Measurements from ENCODE around the gene C10orf143. TPM values are rescaled to one million over a fixed set of nuclear protein-coding genes. Genes with fewer than 3 reads are reported as not detected.

C10orf143 gene
- total and polyA plus RNA-seq, 4 donors, result 3.0 to 9.0 (median 4.8) TPM

DNA sequence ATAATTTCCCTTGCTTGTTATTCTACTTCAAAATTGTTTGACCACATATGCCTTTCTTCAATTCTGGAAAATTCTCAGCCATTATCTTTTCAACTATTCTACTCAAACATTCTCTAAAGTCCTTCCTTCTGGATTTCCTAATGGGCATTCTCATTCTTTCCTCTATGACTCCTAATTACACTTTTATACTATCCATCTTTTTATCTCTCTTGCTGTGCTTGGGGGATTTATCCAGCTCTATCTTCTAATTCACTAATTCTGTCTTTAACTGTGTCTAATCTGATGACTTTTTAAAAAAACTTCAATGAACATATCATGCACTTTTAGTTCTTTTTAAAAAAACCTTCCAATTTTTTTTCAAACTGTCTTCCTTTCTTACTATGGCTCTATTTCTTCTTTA is 38.4 kb downstream of the C10orf143 start:
- TF ChIP-seq, protein P1, sequence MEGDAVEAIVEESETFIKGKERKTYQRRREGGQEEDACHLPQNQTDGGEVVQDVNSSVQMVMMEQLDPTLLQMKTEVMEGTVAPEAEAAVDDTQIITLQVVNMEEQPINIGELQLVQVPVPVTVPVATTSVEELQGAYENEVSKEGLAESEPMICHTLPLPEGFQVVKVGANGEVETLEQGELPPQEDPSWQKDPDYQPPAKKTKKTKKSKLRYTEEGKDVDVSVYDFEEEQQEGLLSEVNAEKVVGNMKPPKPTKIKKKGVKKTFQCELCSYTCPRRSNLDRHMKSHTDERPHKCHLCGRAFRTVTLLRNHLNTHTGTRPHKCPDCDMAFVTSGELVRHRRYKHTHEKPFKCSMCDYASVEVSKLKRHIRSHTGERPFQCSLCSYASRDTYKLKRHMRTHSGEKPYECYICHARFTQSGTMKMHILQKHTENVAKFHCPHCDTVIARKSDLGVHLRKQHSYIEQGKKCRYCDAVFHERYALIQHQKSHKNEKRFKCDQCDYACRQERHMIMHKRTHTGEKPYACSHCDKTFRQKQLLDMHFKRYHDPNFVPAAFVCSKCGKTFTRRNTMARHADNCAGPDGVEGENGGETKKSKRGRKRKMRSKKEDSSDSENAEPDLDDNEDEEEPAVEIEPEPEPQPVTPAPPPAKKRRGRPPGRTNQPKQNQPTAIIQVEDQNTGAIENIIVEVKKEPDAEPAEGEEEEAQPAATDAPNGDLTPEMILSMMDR (IDR thresholded peaks at IDR 0.05; ENCODE audit: control extremely low read depth, extremely low read depth), result no peak
- Histone ChIP-seq H3K9ac (ENCODE audit: insufficient read depth in 1 of 2, low read length in 2 of 2) (no peak overlapping the region), H3K4me1 (ENCODE audit: control insufficient read depth in 5 of 5, insufficient read depth in 5 of 5, low read length in 5 of 5) (no peaks in the 10 kb centered on the region), H3K27me3 (ENCODE audit: control insufficient read depth in 3 of 3, insufficient read depth in 3 of 3, low read length in 2 of 3) (no peaks in the 10 kb centered on the region), H3K4me3 (no peak overlapping the region), H3K27ac (ENCODE audit: low read depth in 1 of 2, low read length in 1 of 2) (no peak overlapping the region), H3K36me3 (ENCODE audit: control insufficient read depth in 4 of 4, insufficient read depth in 4 of 4, low read length in 4 of 4) (peaks cover 0 to 7% (median 2%) of the 10 kb centered on the region in 4 donors), H3K9me3 (ENCODE audit: control insufficient read depth in 4 of 4, insufficient read depth in 3 of 4, low read length in 3 of 4) (peaks cover 0 to 3% (median 0%) of the 10 kb centered on the region in 4 donors)
- ATAC-seq (ENCODE audit: insufficient read depth, low FRiP score) (no peak), DNase-seq (no peak)

DNA sequence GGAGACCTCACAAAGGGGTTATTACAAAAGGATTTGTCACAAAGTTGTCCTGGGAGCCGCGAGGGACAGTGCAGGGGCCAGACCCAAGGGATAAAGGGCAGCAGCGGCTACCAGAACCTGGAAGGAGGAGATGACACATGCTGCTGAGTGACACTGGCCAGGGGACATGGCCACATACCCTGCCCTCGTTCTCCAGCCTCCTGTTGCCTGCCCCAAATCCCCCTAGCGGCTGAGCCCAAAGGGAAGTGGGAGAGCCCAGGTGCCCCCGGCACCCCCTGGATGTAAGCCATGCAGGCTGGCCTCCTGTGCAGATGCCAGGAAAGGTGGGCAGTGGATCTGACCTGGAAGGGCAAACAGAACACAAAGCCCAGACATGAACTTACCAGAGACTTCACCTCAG is 42.7 kb downstream of the C10orf143 start:
- 89% methylated on average over 6 of the region's 6 CpGs for WGBS, 2 donors
- no peak for ATAC-seq (ENCODE audit: insufficient read depth, low FRiP score)
- peaks cover 0 to 2% (median under 1%) of the 10 kb centered on the region in 4 donors for H3K36me3 ChIP-seq (ENCODE audit: control insufficient read depth in 4 of 4, insufficient read depth in 4 of 4, low read length in 4 of 4)
- H3K4me1 ChIP-seq (ENCODE audit: control insufficient read depth in 5 of 5, insufficient read depth in 5 of 5, low read length in 5 of 5), result no peaks in the 10 kb centered on the region
- no peak overlapping the region for H3K9ac ChIP-seq (ENCODE audit: insufficient read depth in 1 of 2, low read length in 2 of 2)
- TF ChIP-seq, protein P1 (IDR thresholded peaks at IDR 0.05; ENCODE audit: control extremely low read depth, extremely low read depth), result no peak
- H3K4me3 ChIP-seq, result no peak overlapping the region
- H3K27me3 ChIP-seq (ENCODE audit: control insufficient read depth in 3 of 3, insufficient read depth in 3 of 3, low read length in 2 of 3), result no peaks in the 10 kb centered on the region
- H3K27ac ChIP-seq (ENCODE audit: low read depth in 1 of 2, low read length in 1 of 2), result no peak overlapping the region
- H3K9me3 ChIP-seq (ENCODE audit: control insufficient read depth in 4 of 4, insufficient read depth in 3 of 4, low read length in 3 of 4), result no peaks in the 10 kb centered on the region
- DNase-seq, result no peak

DNA sequence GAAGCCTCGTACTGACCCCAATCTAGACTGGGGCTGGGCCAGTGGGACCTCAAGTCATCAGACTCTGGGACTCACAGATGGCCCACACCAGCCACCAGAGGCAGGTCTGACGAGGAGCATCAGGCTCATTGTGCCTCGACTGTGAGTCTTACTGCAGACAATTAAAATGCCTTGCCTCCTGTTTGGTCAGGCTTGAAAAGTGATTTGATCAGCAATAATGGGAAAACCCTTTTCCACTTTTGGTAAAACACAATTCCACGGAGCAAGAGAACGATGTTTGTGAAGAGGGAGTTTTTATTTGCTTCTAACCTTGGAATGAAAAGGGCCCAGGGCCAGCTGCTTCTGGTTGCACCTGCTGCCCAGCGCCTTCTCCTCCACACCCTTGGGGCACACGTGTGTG is 43.9 kb downstream of the C10orf143 start:
- no peak overlapping the region for H3K27ac ChIP-seq (ENCODE audit: low read depth in 1 of 2, low read length in 1 of 2)
- H3K4me3 ChIP-seq, result no peak overlapping the region
- H3K4me1 ChIP-seq (ENCODE audit: control insufficient read depth in 5 of 5, insufficient read depth in 5 of 5, low read length in 5 of 5), result no peaks in the 10 kb centered on the region
- no peaks in the 10 kb centered on the region for H3K27me3 ChIP-seq (ENCODE audit: control insufficient read depth in 3 of 3, insufficient read depth in 3 of 3, low read length in 2 of 3)
- DNase-seq (no peak), ATAC-seq (ENCODE audit: insufficient read depth, low FRiP score) (no peak)
- H3K9me3 ChIP-seq (ENCODE audit: control insufficient read depth in 4 of 4, insufficient read depth in 3 of 4, low read length in 3 of 4), result no peaks in the 10 kb centered on the region
- 90 to 95% methylated on average over 7 of the region's 7 CpGs for WGBS, 2 donors
- TF ChIP-seq, protein P1 (IDR thresholded peaks at IDR 0.05; ENCODE audit: control extremely low read depth, extremely low read depth), result no peak
- no peak overlapping the region for H3K9ac ChIP-seq (ENCODE audit: insufficient read depth in 1 of 2, low read length in 2 of 2)
- H3K36me3 ChIP-seq (ENCODE audit: control insufficient read depth in 4 of 4, insufficient read depth in 4 of 4, low read length in 4 of 4), result peaks cover 0 to 1% (median 0%) of the 10 kb centered on the region in 4 donors

DNA sequence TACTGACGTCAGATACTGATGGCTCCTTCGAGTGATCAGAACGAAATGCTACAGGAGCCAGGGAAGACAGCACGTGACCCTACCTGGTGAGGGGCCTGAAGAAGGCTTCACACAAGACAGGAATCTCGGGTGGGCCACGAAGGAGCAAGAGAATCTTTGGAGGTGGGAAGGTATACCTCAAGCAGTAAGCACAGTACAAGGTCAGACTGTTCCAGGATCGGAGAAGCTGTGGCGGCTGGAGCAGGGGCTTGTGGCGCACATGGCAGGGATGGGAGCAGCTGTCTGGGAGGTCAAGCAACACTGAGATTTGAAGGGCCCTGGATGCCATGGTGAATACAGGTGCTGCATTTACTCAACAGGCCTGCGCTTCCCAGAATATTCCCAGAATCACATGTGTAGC is 45.4 kb downstream of the C10orf143 start:
- H3K4me3 ChIP-seq, result no peak overlapping the region
- H3K27ac ChIP-seq (ENCODE audit: low read depth in 1 of 2, low read length in 1 of 2), result no peak overlapping the region
- 86 to 93% methylated on average over 10 of the region's 10 CpGs for WGBS, 2 donors
- no peaks in the 10 kb centered on the region for H3K4me1 ChIP-seq (ENCODE audit: control insufficient read depth in 5 of 5, insufficient read depth in 5 of 5, low read length in 5 of 5)
- TF ChIP-seq, protein P1 (IDR thresholded peaks at IDR 0.05; ENCODE audit: control extremely low read depth, extremely low read depth), result no peak
- no peaks in the 10 kb centered on the region for H3K27me3 ChIP-seq (ENCODE audit: control insufficient read depth in 3 of 3, insufficient read depth in 3 of 3, low read length in 2 of 3)
- no peaks in the 10 kb centered on the region for H3K9me3 ChIP-seq (ENCODE audit: control insufficient read depth in 4 of 4, insufficient read depth in 3 of 4, low read length in 3 of 4)
- ATAC-seq (ENCODE audit: insufficient read depth, low FRiP score) (no peak), DNase-seq (no peak)
- H3K36me3 ChIP-seq (ENCODE audit: control insufficient read depth in 4 of 4, insufficient read depth in 4 of 4, low read length in 4 of 4), result peaks cover 0 to 1% (median 0%) of the 10 kb centered on the region in 4 donors
- no peak overlapping the region for H3K9ac ChIP-seq (ENCODE audit: insufficient read depth in 1 of 2, low read length in 2 of 2)
